ENCODE measurements around the gene FOXQ1. TPM values are rescaled to one million over a fixed set of nuclear protein-coding genes. Genes with fewer than 3 reads are reported as not detected.
A peak's percentile ranks its signal among the peaks of the same experiment; 100 is the strongest.
"Not testable (repeated sequence)": the region's sequence is repeated elsewhere in the genome, so short reads cannot be mapped to it uniquely, and the experiment has no call there.

FOXQ1 gene
- total RNA-seq, 1 donor from 2014 or later = not detected

- ATAC-seq (ENCODE audit: poor library complexity) (no peak), DNase-seq (no peak)
- intact Hi-C loops (cut with DNase I) = no loop called here
Measured at GRCh38 chr6:1346101-1346500, 34.2 kb downstream of the FOXQ1 start.

- intact Hi-C loops (cut with DNase I) = no loop called here
- ATAC-seq (ENCODE audit: poor library complexity) = peak; percentile 34
- no peak for DNase-seq
Measured at GRCh38 chr6:1346558-1347091, 34.7 kb downstream of the FOXQ1 start.

- ATAC-seq (ENCODE audit: poor library complexity) = no peak
- no peak for DNase-seq
- intact Hi-C loops (cut with DNase I) = no loop called here
Measured at GRCh38 chr6:1347161-1347560, 35.3 kb downstream of the FOXQ1 start.

- DNase-seq (peak; percentile 76), ATAC-seq (ENCODE audit: poor library complexity) (peak; percentile 96)
- intact Hi-C loops (cut with DNase I) = no loop called here
Measured at GRCh38 chr6:1348675-1349074, 36.8 kb downstream of the FOXQ1 start.

GRCh38 chr6:1349655-1350054, 37.8 kb downstream of the FOXQ1 start:
- peak; percentile 38 for ATAC-seq (ENCODE audit: poor library complexity)
- DNase-seq = no peak
- intact Hi-C loops (cut with DNase I) = no loop called here

GRCh38 chr6:1351381-1352008, 39.6 kb downstream of the FOXQ1 start:
- intact Hi-C loops (cut with DNase I) = no loop called here
- ATAC-seq (ENCODE audit: poor library complexity) (no peak), DNase-seq (no peak)

GRCh38 chr6:1355068-1355467, 43.2 kb downstream of the FOXQ1 start:
- intact Hi-C loops (cut with DNase I); ATAC-seq (ENCODE audit: poor library complexity); DNase-seq: not testable (repeated sequence)

- ATAC-seq (ENCODE audit: poor library complexity); intact Hi-C loops (cut with DNase I): not testable (repeated sequence)
Measured at GRCh38 chr6:1361717-1362116, 49.8 kb downstream of the FOXQ1 start.

GRCh38 chr6:1362643-1363042, 50.7 kb downstream of the FOXQ1 start:
- ATAC-seq (ENCODE audit: poor library complexity) (no peak), DNase-seq (no peak)
- intact Hi-C loops (cut with DNase I) = no loop called here

More at GRCh38 chr6:1361717-1362116, 49.8 kb downstream of the FOXQ1 start:
- not testable (repeated sequence) for DNase-seq

- no peak for DNase-seq
- intact Hi-C loops (cut with DNase I) = no loop called here
- peak; percentile 65 for ATAC-seq (ENCODE audit: poor library complexity)
Measured at GRCh38 chr6:1363298-1363697, 51.4 kb downstream of the FOXQ1 start.

- intact Hi-C loops (cut with DNase I) = no loop called here
- DNase-seq (peak; percentile 64), ATAC-seq (ENCODE audit: poor library complexity) (peak; percentile 85)
Measured at GRCh38 chr6:1363729-1364572, 52.1 kb downstream of the FOXQ1 start.

Other genes with a start within 250 kb of the FOXQ1 start
- gene FOXF2, start 77.5 kb downstream of the FOXQ1 start, total RNA-seq = 0.16 TPM

Measured in Right ventricle myocardium superior (tissue), 1 donor.